ENCODE data around the gene TCHP.
"Not testable (repeated sequence)": the region's sequence is repeated elsewhere in the genome, so short reads cannot be mapped to it uniquely, and the experiment has no call there.

TCHP gene

GRCh38 chr12:109861689-109862314 is 38.3 kb upstream of the TCHP start:
- H3K9me2 ChIP-seq (replicated peaks; ENCODE audit: low read depth, low read length), result no peaks in the 10 kb centered on the region
- no peaks in the 10 kb centered on the region for H3F3A ChIP-seq (ENCODE audit: low read depth)
- H3K4me2 ChIP-seq (ENCODE audit: low read depth, low read length, poor library complexity, severe bottlenecking), result no peak overlapping the region
- H3K36me3 ChIP-seq (ENCODE audit: insufficient read depth, low read length), result peaks cover 14% of the 10 kb centered on the region; the same call in 1 of the 2 replicates
- no peak overlapping the region for H3K4me3 ChIP-seq (ENCODE audit: low read length, poor library complexity, severe bottlenecking)
- no peaks in the 10 kb centered on the region for H3K9me3 ChIP-seq (ENCODE audit: insufficient read depth, low read depth, low read length)
- no peaks in the 10 kb centered on the region for H3K4me1 ChIP-seq (ENCODE audit: insufficient read depth, low read length, poor library complexity, severe bottlenecking)
- H3K9ac ChIP-seq (ENCODE audit: low read depth, low read length, poor library complexity, severe bottlenecking), result no peak overlapping the region
- H4K20me1 ChIP-seq (ENCODE audit: insufficient read depth, low read length, poor library complexity, severe bottlenecking), result peaks cover 3% of the 10 kb centered on the region
- H3K27me3 ChIP-seq (ENCODE audit: insufficient read depth, low read length, poor library complexity, severe bottlenecking), result no peaks in the 10 kb centered on the region
- TF ChIP-seq CTCF (conservative IDR thresholded peaks at IDR 0.05; ENCODE audit: low read length) (no peak), EZH2phosphoT487 (IDR thresholded peaks at IDR 0.05; ENCODE audit: borderline replicate concordance) (no peak)
- no peak overlapping the region for H2AFZ ChIP-seq (ENCODE audit: low read length)
- H3K79me2 ChIP-seq (ENCODE audit: insufficient read depth, low read length), result peaks cover 3% of the 10 kb centered on the region; the same call in 1 of the 2 replicates

- not testable (repeated sequence) for H3K79me2 ChIP-seq (ENCODE audit: insufficient read depth, low read length); H3K4me2 ChIP-seq (ENCODE audit: low read depth, low read length, poor library complexity, severe bottlenecking); H3K9me3 ChIP-seq (ENCODE audit: insufficient read depth, low read depth, low read length); H4K20me1 ChIP-seq (ENCODE audit: insufficient read depth, low read length, poor library complexity, severe bottlenecking); H3K9me2 ChIP-seq (replicated peaks; ENCODE audit: low read depth, low read length); H3K4me1 ChIP-seq (ENCODE audit: insufficient read depth, low read length, poor library complexity, severe bottlenecking); H3K4me3 ChIP-seq (ENCODE audit: low read length, poor library complexity, severe bottlenecking); H3K27me3 ChIP-seq (ENCODE audit: insufficient read depth, low read length, poor library complexity, severe bottlenecking); H2AFZ ChIP-seq (ENCODE audit: low read length); H3K9ac ChIP-seq (ENCODE audit: low read depth, low read length, poor library complexity, severe bottlenecking); H3K36me3 ChIP-seq (ENCODE audit: insufficient read depth, low read length); H3F3A ChIP-seq (ENCODE audit: low read depth)
Observed at GRCh38 chr12:109862491-109862890, 37.6 kb upstream of the TCHP start.

- TF ChIP-seq CTCF (conservative IDR thresholded peaks at IDR 0.05; ENCODE audit: low read length) (no peak), EZH2phosphoT487 (IDR thresholded peaks at IDR 0.05; ENCODE audit: borderline replicate concordance) (no peak)
- Histone ChIP-seq H2AFZ (ENCODE audit: low read length) (no peak overlapping the region), H3K4me1 (ENCODE audit: insufficient read depth, low read length, poor library complexity, severe bottlenecking) (no peaks in the 10 kb centered on the region), H3F3A (ENCODE audit: low read depth) (no peaks in the 10 kb centered on the region), H3K27me3 (ENCODE audit: insufficient read depth, low read length, poor library complexity, severe bottlenecking) (no peaks in the 10 kb centered on the region), H3K4me3 (ENCODE audit: low read length, poor library complexity, severe bottlenecking) (no peak overlapping the region), H3K79me2 (ENCODE audit: insufficient read depth, low read length) (peaks cover 11% of the 10 kb centered on the region; the same call in 1 of the 2 replicates), H3K9me3 (ENCODE audit: insufficient read depth, low read depth, low read length) (no peaks in the 10 kb centered on the region), H3K36me3 (ENCODE audit: insufficient read depth, low read length) (no peaks in the 10 kb centered on the region; the same call in 1 of the 2 replicates), H3K9me2 (replicated peaks; ENCODE audit: low read depth, low read length) (no peaks in the 10 kb centered on the region), H4K20me1 (ENCODE audit: insufficient read depth, low read length, poor library complexity, severe bottlenecking) (peaks cover 3% of the 10 kb centered on the region), H3K9ac (ENCODE audit: low read depth, low read length, poor library complexity, severe bottlenecking) (no peak overlapping the region), H3K4me2 (ENCODE audit: low read depth, low read length, poor library complexity, severe bottlenecking) (no peak overlapping the region)
Observed at GRCh38 chr12:109863847-109864712, 36.0 kb upstream of the TCHP start.
